ENCODE measurements around the gene PICALM.
"Not testable (repeated sequence)": the region's sequence is repeated elsewhere in the genome, so short reads cannot be mapped to it uniquely, and the experiment has no call there.

The PICALM gene

GRCh38 chr11:85974122-85974521 is 94.8 kb downstream of the PICALM start:
- DNase-seq: no peak

- no peak for DNase-seq
These were observed 98.3 kb downstream of the PICALM start for GRCh38 chr11:85970593-85970992.

- DNase-seq: no peak
These were observed 101.4 kb downstream of the PICALM start for GRCh38 chr11:85967457-85967856.

DNA sequence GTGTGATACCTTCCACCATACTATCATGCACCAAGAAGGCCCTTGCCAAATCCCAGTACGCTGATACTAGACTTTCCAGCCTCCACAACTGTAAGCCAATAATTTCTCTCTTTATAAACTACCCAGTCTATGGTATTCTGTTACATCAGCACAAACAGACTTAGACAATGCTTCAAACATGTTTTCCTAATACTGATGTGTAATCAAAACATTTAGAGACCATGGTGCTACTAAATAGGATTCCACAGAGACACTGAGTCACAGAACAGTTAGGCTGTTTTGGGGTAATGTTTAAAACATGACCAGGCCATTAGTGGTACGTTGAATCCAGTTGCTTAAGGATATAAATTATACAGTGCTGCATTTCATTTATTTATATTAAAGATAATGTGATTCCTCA is 103.7 kb downstream of the PICALM start:
- DNase-seq: no peak

DNA sequence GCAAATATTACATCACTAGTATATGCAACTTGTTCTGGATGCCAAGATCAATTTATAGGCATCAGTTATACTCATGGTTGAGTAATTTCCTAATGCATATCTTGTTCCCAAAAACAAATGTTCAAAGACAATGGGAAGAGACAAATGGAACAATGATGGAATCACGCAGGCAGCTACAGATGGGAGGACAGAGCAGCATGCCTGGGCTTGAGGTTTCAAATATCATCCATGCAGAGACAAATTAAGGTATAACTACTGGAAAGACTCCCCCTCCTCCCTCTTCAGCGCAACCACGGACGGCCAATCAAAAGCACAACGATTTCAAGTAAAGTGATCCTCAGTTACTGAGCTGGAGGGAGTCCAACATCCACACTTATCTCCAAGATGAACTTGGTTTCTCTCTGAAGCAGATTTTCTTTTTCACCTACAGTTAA is 106.9 kb downstream of the PICALM start:
- no peak for DNase-seq

- DNase-seq: no peak
These were observed 107.8 kb downstream of the PICALM start for GRCh38 chr11:85961130-85961529.

DNA sequence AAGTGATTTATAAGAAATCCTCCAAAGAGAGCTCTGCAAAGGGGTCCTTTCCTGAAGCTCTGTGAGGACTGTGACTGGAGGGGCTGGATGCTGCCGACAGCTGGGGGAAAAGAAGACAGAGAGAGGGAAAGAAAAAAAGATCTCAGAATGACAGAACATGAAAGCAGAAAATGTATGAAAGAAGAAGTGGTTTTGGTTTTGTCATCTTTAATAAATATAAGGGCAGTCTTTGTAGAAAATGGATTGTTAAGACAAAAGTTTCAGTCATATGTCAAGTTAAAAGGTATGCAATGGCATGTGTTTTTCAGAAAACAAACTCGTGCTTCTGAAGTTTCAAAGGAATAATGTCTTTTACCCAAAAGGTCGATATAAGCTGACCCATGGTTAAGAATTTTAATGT is 108.2 kb downstream of the PICALM start:
- no peak for DNase-seq

DNA sequence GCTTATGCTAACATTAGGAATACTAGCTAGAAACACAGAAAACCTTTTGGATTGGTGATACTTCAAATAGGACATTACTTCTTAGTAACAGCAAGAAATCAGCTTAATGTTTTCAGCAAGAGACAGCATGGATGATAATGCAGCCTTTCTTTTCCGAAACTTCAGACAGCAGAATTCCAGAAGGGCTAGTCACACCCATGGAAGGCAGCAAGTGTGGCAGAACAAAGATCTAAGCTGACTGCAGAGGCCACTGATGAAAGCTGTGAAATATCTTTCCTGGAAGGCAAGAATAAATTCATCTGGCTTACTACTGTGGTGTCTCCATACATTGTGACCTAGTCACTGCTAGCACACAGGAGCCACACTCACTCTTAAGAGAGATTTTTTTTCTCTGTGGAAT is 113.4 kb downstream of the PICALM start:
- DNase-seq: no peak

- no peak for DNase-seq
These were observed 115.3 kb downstream of the PICALM start for GRCh38 chr11:85953491-85954143.

DNA sequence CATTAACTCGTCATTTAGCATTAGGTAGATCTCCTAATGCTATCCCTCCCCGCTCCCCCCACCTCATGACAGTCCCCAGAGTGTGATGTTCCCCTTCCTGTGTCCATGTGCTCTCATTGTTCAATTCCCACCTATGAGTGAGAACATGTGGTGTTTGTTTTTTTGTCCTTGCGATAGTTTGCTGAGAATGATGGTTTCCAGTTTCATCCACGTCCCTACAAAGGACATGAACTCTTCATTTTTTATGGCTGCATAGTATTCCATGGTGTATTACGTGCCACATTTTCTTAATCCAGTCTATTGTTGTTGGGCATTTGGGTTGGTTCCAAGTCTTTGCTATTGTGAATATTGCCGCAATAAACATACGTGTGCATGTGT is 116.8 kb downstream of the PICALM start:
- DNase-seq: not testable (repeated sequence)

GRCh38 chr11:85951428-85952107 is 117.3 kb downstream of the PICALM start:
- no peak for DNase-seq

- DNase-seq: no peak
These were observed 117.9 kb downstream of the PICALM start for GRCh38 chr11:85951049-85951405.

DNA sequence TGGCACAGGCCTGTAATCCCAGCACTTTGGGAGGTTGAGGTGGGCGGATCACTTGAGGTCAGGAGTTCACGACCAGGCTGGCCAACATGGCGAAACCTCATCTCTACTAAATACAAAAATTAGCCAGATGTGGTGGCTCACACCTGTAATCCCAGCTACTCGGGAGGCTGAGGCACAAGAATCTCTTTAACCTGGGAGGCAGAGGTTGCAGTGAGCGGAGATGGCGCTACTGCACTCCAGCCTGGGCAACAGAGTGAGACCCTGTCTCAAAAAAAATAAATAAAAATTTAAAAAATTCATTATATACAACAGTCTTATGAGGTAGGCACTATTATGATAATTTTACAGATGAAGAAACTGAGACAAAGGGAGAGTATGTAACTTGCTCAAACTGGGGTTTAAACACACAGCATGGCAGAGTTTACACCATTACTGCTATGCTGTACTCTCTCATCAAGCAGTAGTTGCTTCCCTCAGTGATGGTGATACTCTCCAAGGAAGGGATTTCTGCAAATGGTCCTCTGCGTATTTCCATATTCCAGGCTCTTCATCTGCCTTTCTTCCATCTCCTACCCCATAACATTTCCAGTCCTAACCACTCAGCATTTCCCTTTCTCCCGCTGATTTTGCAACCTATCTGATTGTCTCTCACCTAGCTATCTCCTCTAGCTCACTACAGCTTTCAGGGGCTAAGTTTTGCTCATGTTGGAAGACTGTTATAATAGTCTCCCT is 118.4 kb downstream of the PICALM start:
- no peak for DNase-seq

DNA sequence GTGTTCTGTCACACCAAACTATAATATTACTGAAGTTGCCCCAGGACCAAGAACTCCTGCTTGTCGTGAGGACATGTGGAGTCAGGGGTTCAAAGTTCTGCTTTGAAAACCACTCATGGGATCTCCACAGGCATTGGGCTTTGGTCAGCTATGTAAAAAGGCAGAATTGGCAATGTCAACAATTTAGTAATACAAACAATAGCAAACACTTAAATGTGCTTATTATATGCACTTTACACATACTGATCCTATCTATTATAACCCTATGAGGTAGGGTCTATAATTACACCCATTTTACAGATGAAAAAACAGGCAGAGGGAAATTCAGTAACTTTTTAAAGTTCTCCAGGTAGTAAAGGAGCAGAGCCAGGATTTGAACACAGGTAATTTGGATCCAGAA is 119.1 kb downstream of the PICALM start:
- DNase-seq: no peak

GRCh38 chr11:85948884-85949283 is 120.0 kb downstream of the PICALM start:
- no peak for DNase-seq

- peak; percentile 31 for DNase-seq
These were observed 121.2 kb downstream of the PICALM start for GRCh38 chr11:85947431-85948272.

DNA sequence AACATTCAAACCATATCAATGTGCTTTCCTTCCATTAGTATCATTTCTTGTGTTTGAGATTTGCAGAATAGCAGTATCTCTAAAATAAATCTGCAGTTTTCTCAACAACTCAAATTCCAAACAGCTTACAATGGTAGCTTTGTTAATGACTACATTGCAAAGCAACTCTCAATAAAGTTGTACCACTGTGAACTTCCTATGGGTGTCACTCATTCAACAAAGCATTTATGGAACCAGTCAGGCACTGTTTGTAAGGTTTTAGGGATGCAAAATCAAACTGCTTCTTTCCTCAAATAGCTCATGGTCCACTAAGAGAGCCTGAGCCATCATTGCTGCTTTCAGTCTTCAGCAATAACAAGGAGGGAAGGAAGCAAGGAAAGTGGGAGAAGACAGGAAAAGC is 122.7 kb downstream of the PICALM start:
- DNase-seq: no peak

- DNase-seq: peak; percentile 35
These were observed 123.1 kb downstream of the PICALM start for GRCh38 chr11:85945788-85946187.

GRCh38 chr11:85945296-85945695 is 123.6 kb downstream of the PICALM start:
- peak; percentile 67 for DNase-seq

- peak; percentile 88 for DNase-seq
These were observed 127.4 kb downstream of the PICALM start for GRCh38 chr11:85941380-85941973.

- DNase-seq: peak; percentile 48
These were observed 129.5 kb downstream of the PICALM start for GRCh38 chr11:85939099-85940015.

DNA sequence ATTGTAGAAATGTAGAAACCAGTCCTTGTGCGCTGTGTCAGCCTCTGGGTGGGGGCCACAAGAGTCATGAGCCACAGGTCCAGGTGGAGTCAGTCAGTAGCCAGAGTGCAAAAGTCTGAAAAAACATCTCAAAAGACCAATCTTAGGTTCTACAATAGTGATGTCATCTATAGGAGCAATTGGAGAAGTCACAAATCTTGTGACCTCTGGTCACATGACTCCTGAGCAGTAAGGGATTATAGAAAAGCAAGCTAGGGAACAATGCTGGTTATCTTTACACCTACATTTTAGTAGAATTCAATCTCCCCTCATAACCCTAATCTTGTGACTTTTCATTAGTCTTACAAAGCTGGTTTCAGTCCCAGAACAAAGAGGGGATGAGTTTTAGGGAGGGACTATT is 131.0 kb downstream of the PICALM start:
- DNase-seq: no peak
